ENCODE measurements around the gene GPR153.

The GPR153 gene

GRCh38 chr1:6197746-6198427, 63.0 kb downstream of the GPR153 start:
- DNase-seq, result no peak

Data from NCI-H1417 treated with DMSO at 0.1 percent for 48 hours (cell line).